IMR-90 (cell line): Measurements from ENCODE around the gene DPF3.

Source experiments
- CEBPB ChIP-seq: IDR thresholded peaks from 2 replicates; pipeline ENCODE4 v1.6.1; 2012; ENCODE audit warnings: low read depth, low read length, improper control_type of control experiment
- CTCF ChIP-seq: conservative IDR thresholded peaks from 2 replicates; pipeline ENCODE4 v1.5.1; 2012; ENCODE audit warnings: mild to moderate bottlenecking, low read depth, low read length, improper control_type of control experiment
- POLR2A ChIP-seq: IDR thresholded peaks from 2 replicates; pipeline ENCODE4 v1.6.1; 2012; ENCODE audit warnings: mild to moderate bottlenecking, low read depth, low read length
- RAD21 ChIP-seq: IDR thresholded peaks from 2 replicates; pipeline ENCODE4 v1.6.1; 2012; ENCODE audit warnings: low read length, improper control_type of control experiment

DNA sequence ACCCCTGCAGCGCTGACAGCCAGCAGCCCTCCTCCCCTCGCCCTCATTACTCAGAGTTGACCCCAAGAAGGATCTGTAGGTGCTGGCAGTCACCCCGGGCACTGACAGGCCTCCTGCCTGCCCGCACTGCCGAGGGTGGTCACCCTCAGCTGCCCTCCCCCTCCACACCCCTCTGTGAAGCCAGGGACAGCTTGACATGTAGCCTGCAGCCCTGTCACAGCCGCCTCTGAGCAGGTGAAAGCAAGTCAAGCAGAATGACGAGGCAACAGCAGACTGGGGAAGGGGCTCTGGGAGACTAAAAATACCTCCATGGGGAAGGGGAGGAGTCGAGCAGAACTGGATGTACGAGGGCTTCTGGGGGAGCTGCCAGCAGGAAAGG is 178.1 kb downstream of the DPF3 start:
- TF ChIP-seq CTCF, result no peak
- TF ChIP-seq RAD21, result no peak
- no peak for TF ChIP-seq POLR2A
- TF ChIP-seq CEBPB, result no peak
